Subcutaneous adipose tissue (tissue), 4 donors: Measurements from ENCODE around the gene USP34. TPM values are rescaled to one million over a fixed set of nuclear protein-coding genes. Genes with fewer than 3 reads are reported as not detected.

Experiments used
- CTCF ChIP-seq: fragments of 450-650 bp; IDR thresholded peaks from one replicate; pipeline ENCODE4 v1.5.1; 2016; ENCODE audit warnings: low read depth, mild to moderate bottlenecking, control low read depth, antibody characterized with exemption, moderate library complexity
- total RNA-seq, 4 donors: library from RNA; depleted of rRNA; stranded (reverse); fragments of >200 nt; gene quantifications; one replicate each; pipeline ENCODE4 v1.1.0, GENCODE V29; 2016

The USP34 gene
- total RNA-seq, 4 donors from 2014 or later = 137 to 225 (median 148) TPM

GRCh38 chr2:61438670-61439069 lies 32.2 kb downstream of the USP34 start:
- no peak for TF ChIP-seq CTCF

- no peak for TF ChIP-seq CTCF
Measured at GRCh38 chr2:61437170-61437569, 33.7 kb downstream of the USP34 start.

GRCh38 chr2:61436092-61436491 lies 34.8 kb downstream of the USP34 start:
- TF ChIP-seq CTCF = no peak

GRCh38 chr2:61435291-61435690 lies 35.6 kb downstream of the USP34 start:
- no peak for TF ChIP-seq CTCF

GRCh38 chr2:61434314-61434713 lies 36.6 kb downstream of the USP34 start:
- no peak for TF ChIP-seq CTCF

- TF ChIP-seq CTCF = no peak
Measured at GRCh38 chr2:61433606-61434005, 37.3 kb downstream of the USP34 start.

GRCh38 chr2:61432990-61433389 lies 37.9 kb downstream of the USP34 start:
- TF ChIP-seq CTCF = no peak
